Ovary (tissue), 3 donors: ENCODE data around the gene GSG1L.

ENCODE experiments used
- CTCF ChIP-seq, 3 donors: fragments of 450-650 bp in 2 of 3; fragments of 200-600 bp in 1 of 3; IDR thresholded peaks; one replicate each; pipeline versions ENCODE4 v1.5.1 to v1.8.0; 2016 to 2022; ENCODE audit warnings: antibody characterized with exemption in 3 of 3, mild to moderate bottlenecking in 1 of 3
- POLR2A ChIP-seq: fragments of 450-650 bp; IDR thresholded peaks from one replicate; pipeline ENCODE4 v1.6.1; 2017; ENCODE audit warnings: antibody characterized with exemption, mild to moderate bottlenecking, moderate library complexity
- donor health status: DM: no; HTN: no; CAD: no.

GRCh38 chr16:28091656-28092055 lies 28.1 kb upstream of the GSG1L start:
- TF ChIP-seq POLR2A (no peak), CTCF (IDR thresholded peaks at IDR 0.05) (no peak)
